Smooth muscle cell (in vitro differentiated cells): ENCODE measurements around the gene MEOX2. TPM values are rescaled to one million over a fixed set of nuclear protein-coding genes. Genes with fewer than 3 reads are reported as not detected.

ENCODE experiments used
- DNase-seq: peaks from one replicate; lab custom pipeline; 2025; ENCODE audit not compliant: unreplicated experiment; lab: John Stamatoyannopoulos, UW
- H2AFZ ChIP-seq: fragments of 200-600 bp; sonication (generic); 2 replicates; pipeline ENCODE4 v1.6.0; 2016; ENCODE audit warnings: antibody characterized with exemption, low read depth, mild to moderate bottlenecking
- H3F3A ChIP-seq: fragments of 200-600 bp; sonication (generic); 2 replicates; pipeline ENCODE4 v1.6.0; 2017; ENCODE audit warnings: antibody characterized with exemption, low read depth
- H3K27ac ChIP-seq: fragments of 200-600 bp; sonication (generic); 2 replicates; pipeline ENCODE4 v1.5.1; 2016; ENCODE audit warnings: low read depth, mild to moderate bottlenecking
- H3K27me3 ChIP-seq: fragments of 200-600 bp; sonication (generic); 2 replicates; pipeline ENCODE4 v1.6.1; 2016; ENCODE audit warnings: low read depth, mild to moderate bottlenecking
- H3K36me3 ChIP-seq: fragments of 200-600 bp; sonication (generic); 2 replicates; pipeline ENCODE4 v1.5.1; 2016; ENCODE audit warnings: low read depth
- H3K4me1 ChIP-seq: fragments of 200-600 bp; sonication (generic); 2 replicates; pipeline ENCODE4 v1.5.1; 2016; ENCODE audit warnings: low read depth
- H3K4me2 ChIP-seq: fragments of 200-600 bp; sonication (generic); 2 replicates; pipeline ENCODE4 v1.6.0; 2016; ENCODE audit warnings: mild to moderate bottlenecking
- H3K4me3 ChIP-seq: fragments of 200-600 bp; sonication (generic); 2 replicates; pipeline ENCODE4 v1.5.1; 2016; ENCODE audit warnings: mild to moderate bottlenecking
- H3K79me2 ChIP-seq: fragments of 200-600 bp; sonication (generic); 2 replicates; pipeline ENCODE4 v1.6.0; 2016; ENCODE audit warnings: low read depth, mild to moderate bottlenecking
- H3K9ac ChIP-seq: fragments of 200-600 bp; sonication (generic); 2 replicates; pipeline ENCODE4 v1.6.0; 2016; ENCODE audit warnings: low read depth
- H3K9me3 ChIP-seq: fragments of 200-600 bp; sonication (generic); replicated peaks from 2 replicates; pipeline ENCODE4 v1.5.1; 2016; ENCODE audit warnings: low read depth
- H4K20me1 ChIP-seq: fragments of 200-600 bp; sonication (generic); 2 replicates; pipeline ENCODE4 v1.6.0; 2016; ENCODE audit warnings: low read depth
- CTCF ChIP-seq: fragments of 200-600 bp; sonication (generic); IDR thresholded peaks from 2 replicates; pipeline ENCODE4 v1.5.1; 2017; ENCODE audit warnings: borderline replicate concordance, mild to moderate bottlenecking, antibody characterized with exemption; ENCODE audit not compliant: insufficient read depth, poor library complexity, severe bottlenecking
- WGBS: methylation state at CpG from one replicate; pipeline ENCODE4 v1.1.7; 2016; ENCODE audit warnings: low lambda C conversion rate; 5-methylcytosine and 5-hydroxymethylcytosine counted together
- polyA plus RNA-seq: library from polyadenylated mRNA; unstranded; fragments of >200 nt; fragmentation: Nextera tagmentation; extraction: Ambion mirVana; gene quantifications from 2 replicates; pipeline ENCODE4 v1.2.1, GENCODE V29; 2016
- total RNA-seq: library from RNA; depleted of rRNA; stranded (reverse); fragments of >200 nt; gene quantifications from 2 replicates; pipeline ENCODE4 v1.2.3, GENCODE V29; 2014

The MEOX2 gene
- total and polyA plus RNA-seq, 2 experiments from 2014 or later, result 0.19 TPM; not detected in 1

- H3K9me3 ChIP-seq, result no peaks in the 10 kb centered on the region
- H3K36me3 ChIP-seq, result no peaks in the 10 kb centered on the region
- no peaks in the 10 kb centered on the region for H3K27me3 ChIP-seq
- no peak overlapping the region for H3K9ac ChIP-seq
- WGBS, result 81% methylated on average over 5 of the region's 5 CpGs
- peak overlapping the region; percentile 84 for H3K4me2 ChIP-seq
- H3K27ac ChIP-seq, result no peak overlapping the region
- H3K4me3 ChIP-seq, result peak overlapping the region; percentile 46
- no peaks in the 10 kb centered on the region for H4K20me1 ChIP-seq
- H3F3A ChIP-seq, result no peaks in the 10 kb centered on the region
- DNase-seq, result no peak
- peak overlapping the region; percentile 93 for H2AFZ ChIP-seq
- no peak for TF ChIP-seq CTCF
- H3K4me1 ChIP-seq, result peaks cover 8% of the 10 kb centered on the region
- H3K79me2 ChIP-seq, result no peaks in the 10 kb centered on the region
Measured at GRCh38 chr7:15607529-15608210, 78.8 kb downstream of the MEOX2 start.

- Histone ChIP-seq H3K9ac (no peak overlapping the region), H3K36me3 (no peaks in the 10 kb centered on the region), H3F3A (no peaks in the 10 kb centered on the region), H2AFZ (no peak overlapping the region), H4K20me1 (no peaks in the 10 kb centered on the region), H3K9me3 (no peaks in the 10 kb centered on the region), H3K27ac (no peak overlapping the region), H3K79me2 (no peaks in the 10 kb centered on the region), H3K4me3 (no peak overlapping the region), H3K27me3 (no peaks in the 10 kb centered on the region), H3K4me1 (peaks cover 8% of the 10 kb centered on the region), H3K4me2 (no peak overlapping the region)
- WGBS, result 92% methylated on average over 3 of the region's 3 CpGs
- no peak for DNase-seq
- no peak for TF ChIP-seq CTCF
Measured at GRCh38 chr7:15606561-15606960, 79.9 kb downstream of the MEOX2 start.

GRCh38 chr7:15604166-15604565 is 82.3 kb downstream of the MEOX2 start:
- H3K27ac ChIP-seq, result no peak overlapping the region
- DNase-seq, result no peak
- no peak for TF ChIP-seq CTCF
- no peaks in the 10 kb centered on the region for H3K9me3 ChIP-seq
- no peak overlapping the region for H3K4me3 ChIP-seq
- H3F3A ChIP-seq, result no peaks in the 10 kb centered on the region
- no peaks in the 10 kb centered on the region for H3K79me2 ChIP-seq
- 97% methylated on average over 1 of the region's 1 CpG for WGBS
- H3K27me3 ChIP-seq, result no peaks in the 10 kb centered on the region
- H3K9ac ChIP-seq, result no peak overlapping the region
- no peaks in the 10 kb centered on the region for H3K36me3 ChIP-seq
- no peak overlapping the region for H3K4me2 ChIP-seq
- no peak overlapping the region for H2AFZ ChIP-seq
- H4K20me1 ChIP-seq, result no peaks in the 10 kb centered on the region
- peaks cover 8% of the 10 kb centered on the region for H3K4me1 ChIP-seq

GRCh38 chr7:15603124-15603523 is 83.4 kb downstream of the MEOX2 start:
- Histone ChIP-seq H3K9ac (no peak overlapping the region), H3K79me2 (no peaks in the 10 kb centered on the region), H3K36me3 (no peaks in the 10 kb centered on the region), H3K4me1 (peaks cover 5% of the 10 kb centered on the region), H3F3A (no peaks in the 10 kb centered on the region), H3K9me3 (no peaks in the 10 kb centered on the region), H2AFZ (no peak overlapping the region), H4K20me1 (no peaks in the 10 kb centered on the region), H3K27me3 (no peaks in the 10 kb centered on the region), H3K4me2 (no peak overlapping the region), H3K27ac (no peak overlapping the region), H3K4me3 (no peak overlapping the region)
- 44% methylated on average over 2 of the region's 2 CpGs for WGBS
- no peak for DNase-seq
- no peak for TF ChIP-seq CTCF
